Endothelial cell (in vitro differentiated cells): ENCODE data around the gene SPON2. TPM values are rescaled to one million over a fixed set of nuclear protein-coding genes. Genes with fewer than 3 reads are reported as not detected.

Source experiments
- DNase-seq: peaks from one replicate; pipeline ENCODE4 v3.0.0; 2021; ENCODE audit warnings: low spot score
- H3K27ac Mint-ChIP-seq: one replicate; pipeline ENCODE4 v1.8.0; 2021; ENCODE audit warnings: mixed read lengths, inconsistent platforms; ENCODE audit not compliant: unreplicated experiment
- H3K27me3 Mint-ChIP-seq: one replicate; pipeline ENCODE4 v1.8.0; 2021; ENCODE audit warnings: mild to moderate bottlenecking, moderate library complexity, mixed read lengths, inconsistent platforms; ENCODE audit not compliant: unreplicated experiment
- H3K36me3 Mint-ChIP-seq: one replicate; pipeline ENCODE4 v1.8.0; 2021; ENCODE audit warnings: mild to moderate bottlenecking, low read depth, mixed read lengths, inconsistent platforms; ENCODE audit not compliant: unreplicated experiment
- H3K4me1 Mint-ChIP-seq: one replicate; pipeline ENCODE4 v1.8.0; 2021; ENCODE audit warnings: mild to moderate bottlenecking, mixed read lengths, inconsistent platforms; ENCODE audit not compliant: unreplicated experiment
- H3K4me3 Mint-ChIP-seq: one replicate; pipeline ENCODE4 v1.8.0; 2021; ENCODE audit warnings: mild to moderate bottlenecking, mixed read lengths, inconsistent platforms; ENCODE audit not compliant: unreplicated experiment
- H3K9me3 Mint-ChIP-seq: one replicate; pipeline ENCODE4 v1.8.0; 2021; ENCODE audit warnings: mixed read lengths, inconsistent platforms; ENCODE audit not compliant: unreplicated experiment
- total RNA-seq: library from RNA; stranded (reverse); fragmentation: NEBNext Ultra II Directional; extraction: Animal tissue kit (Norgen Biotek cat#: 25700); gene quantifications from one replicate; pipeline ENCODE4 v1.2.1, GENCODE V29; 2021; ENCODE audit not compliant: unreplicated experiment
- TF ChIP-seq, protein P1 (sequence below): fragments of 200-600 bp; sonication (generic); IDR thresholded peaks from one replicate; pipeline ENCODE4 v1.5.0; 2021; ENCODE audit warnings: antibody characterized with exemption; ENCODE audit not compliant: unreplicated experiment

Gene SPON2
- total RNA-seq, 1 donor from 2014 or later, result 0.97 TPM

DNA sequence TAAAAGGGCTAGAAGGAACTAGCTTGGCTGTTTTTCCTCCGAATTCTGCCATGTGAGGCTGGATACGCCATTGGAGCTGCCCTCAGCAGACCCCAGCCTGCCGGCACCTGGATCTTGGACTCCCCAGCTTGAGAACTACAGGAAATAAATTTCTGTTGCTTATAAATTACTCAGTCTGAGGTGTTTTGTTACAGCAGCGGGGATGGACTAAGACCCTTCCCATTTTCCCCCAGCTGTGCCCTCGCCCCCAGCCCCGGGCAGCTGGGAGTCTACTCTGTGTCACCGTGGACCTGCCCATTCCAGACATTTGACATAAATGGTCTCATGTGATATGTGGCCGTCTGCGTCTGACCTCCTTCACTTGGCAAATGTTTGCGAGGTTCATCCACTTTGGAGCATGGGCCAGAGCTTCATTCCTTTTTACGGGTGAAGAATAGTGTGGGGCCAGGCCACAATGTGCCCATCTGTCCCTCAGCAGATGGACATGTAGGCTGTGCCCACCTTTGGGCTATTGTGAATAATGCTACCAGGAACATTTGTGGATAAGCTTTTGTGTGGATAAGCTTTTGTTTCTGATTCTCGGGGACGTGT, 30.7 kb upstream of the SPON2 start:
- Mint-ChIP-seq H3K36me3 (no peaks in the 10 kb centered on the region), H3K9me3 (no peaks in the 10 kb centered on the region), H3K27ac (no peak overlapping the region), H3K27me3 (peaks cover 6% of the 10 kb centered on the region), H3K4me3 (no peak overlapping the region), H3K4me1 (peaks cover 6% of the 10 kb centered on the region)
- TF ChIP-seq, protein P1, sequence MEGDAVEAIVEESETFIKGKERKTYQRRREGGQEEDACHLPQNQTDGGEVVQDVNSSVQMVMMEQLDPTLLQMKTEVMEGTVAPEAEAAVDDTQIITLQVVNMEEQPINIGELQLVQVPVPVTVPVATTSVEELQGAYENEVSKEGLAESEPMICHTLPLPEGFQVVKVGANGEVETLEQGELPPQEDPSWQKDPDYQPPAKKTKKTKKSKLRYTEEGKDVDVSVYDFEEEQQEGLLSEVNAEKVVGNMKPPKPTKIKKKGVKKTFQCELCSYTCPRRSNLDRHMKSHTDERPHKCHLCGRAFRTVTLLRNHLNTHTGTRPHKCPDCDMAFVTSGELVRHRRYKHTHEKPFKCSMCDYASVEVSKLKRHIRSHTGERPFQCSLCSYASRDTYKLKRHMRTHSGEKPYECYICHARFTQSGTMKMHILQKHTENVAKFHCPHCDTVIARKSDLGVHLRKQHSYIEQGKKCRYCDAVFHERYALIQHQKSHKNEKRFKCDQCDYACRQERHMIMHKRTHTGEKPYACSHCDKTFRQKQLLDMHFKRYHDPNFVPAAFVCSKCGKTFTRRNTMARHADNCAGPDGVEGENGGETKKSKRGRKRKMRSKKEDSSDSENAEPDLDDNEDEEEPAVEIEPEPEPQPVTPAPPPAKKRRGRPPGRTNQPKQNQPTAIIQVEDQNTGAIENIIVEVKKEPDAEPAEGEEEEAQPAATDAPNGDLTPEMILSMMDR, result no peak
- DNase-seq, result no peak

DNA sequence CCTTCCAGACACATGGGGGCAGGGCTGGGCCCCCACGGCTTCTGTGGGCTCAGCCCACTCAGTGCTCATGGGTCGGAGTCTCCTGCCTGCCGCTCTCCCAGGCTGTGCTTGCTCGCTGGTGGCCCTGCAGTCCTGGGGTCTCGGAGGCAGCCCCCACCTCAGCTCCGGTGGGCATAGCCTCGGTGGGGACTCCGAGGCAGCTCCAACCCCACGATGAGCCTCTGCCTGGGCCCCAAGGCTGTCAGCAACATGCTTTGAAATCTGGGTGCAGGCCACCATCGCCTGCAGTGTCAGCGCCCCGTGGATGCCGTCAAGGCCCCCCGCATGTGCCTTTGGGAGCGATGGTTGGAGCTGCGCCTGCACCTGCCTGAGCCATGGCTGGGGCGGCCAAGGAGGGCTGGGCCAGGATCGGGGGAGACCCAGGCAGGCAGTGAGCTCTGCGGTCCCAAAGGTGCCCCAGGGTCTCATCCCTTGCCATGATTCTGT, 30.2 kb upstream of the SPON2 start:
- DNase-seq, result no peak
- Mint-ChIP-seq H3K27ac (no peak overlapping the region), H3K9me3 (no peaks in the 10 kb centered on the region), H3K27me3 (peaks cover 6% of the 10 kb centered on the region), H3K4me1 (peaks cover 6% of the 10 kb centered on the region), H3K36me3 (no peaks in the 10 kb centered on the region), H3K4me3 (no peak overlapping the region)
- TF ChIP-seq, protein P1, result no peak

DNA sequence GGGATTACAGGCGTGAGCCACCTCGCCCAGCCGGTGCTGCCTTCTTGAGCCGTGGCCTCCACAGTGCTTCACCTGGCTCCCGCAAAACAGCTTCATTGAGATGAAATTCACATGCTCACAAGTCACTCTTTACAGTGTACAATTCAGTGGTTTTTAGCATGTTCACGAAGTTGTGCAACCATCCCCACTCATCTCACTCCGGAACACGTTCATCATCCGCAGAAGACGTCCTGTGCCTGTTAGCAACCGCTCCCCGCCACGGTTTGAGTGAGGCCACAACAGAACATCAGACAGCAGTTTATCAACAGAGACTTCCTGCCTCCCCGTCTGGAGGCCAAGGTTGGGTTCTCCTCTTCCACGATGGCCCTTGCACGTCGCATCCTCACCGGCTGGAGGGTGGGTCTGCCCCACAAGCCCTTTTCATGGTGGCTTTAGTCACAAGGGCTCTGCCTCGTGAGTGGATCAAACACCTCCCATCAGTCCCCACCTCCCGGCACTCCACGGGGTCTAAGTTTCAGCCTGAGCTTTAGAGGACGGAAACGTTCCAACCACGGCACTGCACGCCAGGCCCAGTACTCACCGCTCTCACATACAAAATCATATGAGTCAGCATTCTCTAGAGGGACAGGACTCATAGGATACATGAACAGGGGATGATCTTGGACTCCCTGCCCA, 29.6 kb upstream of the SPON2 start:
- Mint-ChIP-seq H3K4me1 (peaks cover 6% of the 10 kb centered on the region), H3K27me3 (peaks cover 6% of the 10 kb centered on the region)
- TF ChIP-seq, protein P1, result no peak

DNA sequence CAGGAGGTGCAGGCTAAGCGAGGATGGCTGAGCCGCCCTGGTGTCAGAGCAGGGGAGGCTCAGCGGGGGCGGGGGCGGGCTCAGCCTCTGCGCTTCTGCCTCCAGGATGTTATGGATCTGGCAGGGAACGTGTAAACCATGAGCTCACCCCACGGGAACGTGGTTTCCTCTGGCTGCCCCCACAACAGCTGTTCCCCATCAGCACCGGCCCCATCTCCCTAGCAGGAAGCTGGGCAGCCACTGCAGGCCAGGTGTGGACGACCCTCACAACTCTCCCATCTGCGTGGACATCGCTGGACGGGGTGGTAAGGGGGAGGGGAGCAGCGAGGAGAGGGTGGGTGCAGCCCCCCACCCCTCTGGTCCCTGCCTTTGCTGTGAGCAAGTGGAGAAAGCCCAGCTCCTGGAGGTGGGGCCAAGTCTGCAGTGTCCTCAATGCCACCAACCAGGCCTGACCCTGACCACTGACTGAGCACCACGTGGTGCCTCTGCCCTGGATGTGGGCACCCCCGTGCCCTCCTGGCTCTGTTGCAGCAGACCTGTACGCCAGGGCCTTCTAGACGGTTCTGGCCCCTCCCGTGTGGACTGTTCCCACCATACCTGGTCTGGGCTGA, 28.1 kb upstream of the SPON2 start:
- no peaks in the 10 kb centered on the region for H3K36me3 Mint-ChIP-seq
- H3K27ac Mint-ChIP-seq, result no peak overlapping the region
- H3K4me1 Mint-ChIP-seq, result peaks cover 6% of the 10 kb centered on the region
- H3K27me3 Mint-ChIP-seq, result peaks cover 6% of the 10 kb centered on the region
- no peak overlapping the region for H3K4me3 Mint-ChIP-seq
- H3K9me3 Mint-ChIP-seq, result no peaks in the 10 kb centered on the region
- TF ChIP-seq, protein P1, result no peak
- DNase-seq, result no peak

More for the DNA sequence above, 29.6 kb upstream of the SPON2 start:
- no peak for DNase-seq
- no peaks in the 10 kb centered on the region for H3K9me3 Mint-ChIP-seq
- no peak overlapping the region for H3K27ac Mint-ChIP-seq
- H3K36me3 Mint-ChIP-seq, result no peaks in the 10 kb centered on the region
- H3K4me3 Mint-ChIP-seq, result no peak overlapping the region
